A673 (cell line): ENCODE data around the gene SAFB2.

Source experiments
- CTCF ChIP-seq: fragments of 300-800, 200-600 bp; sonication (generic); conservative IDR thresholded peaks from 2 replicates; pipeline ENCODE4 v1.5.1; 2017; ENCODE audit warnings: low read depth, mild to moderate bottlenecking, antibody characterized with exemption, low read length, moderate library complexity, mixed read lengths
- EZH2 ChIP-seq: fragments of 200-600 bp; sonication (generic); IDR thresholded peaks from 2 replicates; pipeline ENCODE4 v1.6.1; 2017; ENCODE audit warnings: borderline replicate concordance, low read depth, mild to moderate bottlenecking, mixed read lengths, antibody characterized with exemption, low read length; ENCODE audit not compliant: poor library complexity, severe bottlenecking

- TF ChIP-seq CTCF (no peak), EZH2 (no peak)
Observed at GRCh38 chr19:5545984-5546383, 76.6 kb downstream of the SAFB2 start.
